WTC11 (cell line): ENCODE measurements around the gene MVK. TPM values are rescaled to one million over a fixed set of nuclear protein-coding genes. Genes with fewer than 3 reads are reported as not detected.

Experiments
- ATAC-seq: fragments of 200-7000 bp; cut with Tn5 transposase; 2 replicates; pipeline ENCODE4 v1.10.0; 2021; ENCODE audit warnings: mild to moderate bottlenecking, moderate library complexity
- CTCF ChIA-PET: fragments of 300-600 bp; sonication (Branson Sonifier 250); formaldehyde crosslinking; loops from one replicate; lab custom pipeline; 2021; ENCODE audit warnings: antibody characterized with exemption; lab: Charles Lee
- POLR2A ChIA-PET: fragments of 350-600 bp; sonication (Branson Sonifier 250); formaldehyde crosslinking; loops from one replicate; lab custom pipeline; 2021; ENCODE audit warnings: antibody characterized with exemption; lab: Charles Lee
- DNase-seq: peaks from one replicate; pipeline ENCODE4 v3.0.0; 2021; ENCODE audit warnings: low spot score
- H3K27ac Mint-ChIP-seq: 2 replicates; pipeline ENCODE4 v1.8.0; 2021; ENCODE audit warnings: mixed read lengths
- H3K27me3 Mint-ChIP-seq: 2 replicates; pipeline ENCODE4 v1.8.0; 2021; ENCODE audit warnings: low read depth, mild to moderate bottlenecking, moderate library complexity, mixed read lengths
- H3K36me3 Mint-ChIP-seq: 2 replicates; pipeline ENCODE4 v1.8.0; 2021; ENCODE audit warnings: mixed read lengths
- H3K4me1 Mint-ChIP-seq: 2 replicates; pipeline ENCODE4 v1.8.0; 2022; ENCODE audit warnings: mixed read lengths
- H3K4me3 Mint-ChIP-seq: 2 replicates; pipeline ENCODE4 v1.8.0; 2021; ENCODE audit warnings: mild to moderate bottlenecking, moderate library complexity, mixed read lengths
- H3K9me3 Mint-ChIP-seq: 2 replicates; pipeline ENCODE4 v1.8.0; 2021; ENCODE audit warnings: mixed read lengths
- CBFB ChIP-seq: sonication (generic); formaldehyde crosslinking; IDR thresholded peaks from 2 replicates; pipeline ENCODE4 v1.8.1; 2022; ENCODE audit warnings: mild to moderate bottlenecking, low read depth, missing genetic modification reagents
- EMX1 ChIP-seq: fragments of 250-450 bp; sonication (Bioruptor Pico); IDR thresholded peaks from 2 replicates; pipeline ENCODE4 v1.8.0; 2021; ENCODE audit warnings: mild to moderate bottlenecking
- IRF2 ChIP-seq: sonication (generic); formaldehyde crosslinking; IDR thresholded peaks from 2 replicates; pipeline ENCODE4 v1.8.0; 2022; ENCODE audit warnings: low read depth, missing genetic modification reagents, borderline replicate concordance
- MYBL2 ChIP-seq: sonication (generic); formaldehyde crosslinking; IDR thresholded peaks from 2 replicates; pipeline ENCODE4 v1.8.1; 2023; ENCODE audit warnings: mild to moderate bottlenecking, moderate library complexity, missing genetic modification reagents
- TEAD1 ChIP-seq: sonication (generic); formaldehyde crosslinking; IDR thresholded peaks from 2 replicates; pipeline ENCODE4 v1.8.0; 2022; ENCODE audit warnings: mild to moderate bottlenecking, missing genetic modification reagents
- ZNF138 ChIP-seq: sonication (generic); formaldehyde crosslinking; conservative IDR thresholded peaks from 2 replicates; pipeline ENCODE4 v1.8.1; 2022; ENCODE audit warnings: mild to moderate bottlenecking, moderate library complexity, missing genetic modification reagents
- ZNF232 ChIP-seq: sonication (generic); formaldehyde crosslinking; IDR thresholded peaks from 2 replicates; pipeline ENCODE4 v1.8.0; 2022; ENCODE audit warnings: mild to moderate bottlenecking, missing genetic modification reagents
- ZNF423 ChIP-seq: fragments of 250-450 bp; sonication (Bioruptor Pico); IDR thresholded peaks from 2 replicates; pipeline ENCODE4 v2.1.2; 2022; ENCODE audit warnings: mild to moderate bottlenecking, moderate library complexity
- total RNA-seq: library from RNA; stranded (reverse); gene quantifications from 3 replicates; pipeline ENCODE4 v1.2.3, GENCODE V29; 2021
- TF ChIP-seq, protein P1 (sequence below): sonication (generic); formaldehyde crosslinking; IDR thresholded peaks from 2 replicates; pipeline ENCODE4 v1.8.0; 2022; ENCODE audit warnings: mild to moderate bottlenecking, missing genetic modification reagents
- TF ChIP-seq, protein P2 (sequence below): fragments of 250-450 bp; sonication (Bioruptor Pico); IDR thresholded peaks from 2 replicates; pipeline ENCODE4 v2.1.2; 2022; ENCODE audit warnings: mild to moderate bottlenecking, moderate library complexity
- TF ChIP-seq, protein P3 (sequence below): sonication (generic); formaldehyde crosslinking; conservative IDR thresholded peaks from 2 replicates; pipeline ENCODE4 v1.8.1; 2023; ENCODE audit warnings: mild to moderate bottlenecking, low read depth, missing genetic modification reagents, moderate library complexity
- TF ChIP-seq, protein P4 (sequence below): sonication (generic); formaldehyde crosslinking; conservative IDR thresholded peaks from 2 replicates; pipeline ENCODE4 v1.8.1; 2022; ENCODE audit warnings: mild to moderate bottlenecking, missing genetic modification reagents
- TF ChIP-seq, protein P5 (sequence below): sonication (generic); formaldehyde crosslinking; IDR thresholded peaks from 2 replicates; pipeline ENCODE4 v1.8.1; 2022; ENCODE audit warnings: low read depth, missing genetic modification reagents, borderline replicate concordance

MVK gene
- total RNA-seq, 1 experiment from 2014 or later, result 13.2 TPM

DNA sequence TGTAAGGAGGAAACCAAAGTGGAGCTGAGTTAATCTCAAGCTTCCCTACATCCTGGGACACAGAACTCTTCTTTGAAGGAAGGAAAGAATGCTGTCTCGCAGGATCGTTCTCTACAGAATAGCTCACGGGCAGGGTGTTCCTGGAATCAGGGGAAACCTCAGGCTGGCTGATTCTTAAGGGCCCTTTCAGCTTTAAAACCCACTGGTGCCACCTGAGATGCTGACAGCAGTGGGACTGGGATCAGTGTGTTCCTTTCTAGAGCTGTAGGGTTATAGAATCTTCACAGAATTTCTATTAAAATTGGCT is 48.4 kb upstream of the MVK start:
- DNase-seq (no peak), ATAC-seq (no peak)
- H3K27ac Mint-ChIP-seq, result no peak overlapping the region
- TF ChIP-seq ZNF138 (CRISPR knock-in tag), result no peak
- TF ChIP-seq, protein P1, sequence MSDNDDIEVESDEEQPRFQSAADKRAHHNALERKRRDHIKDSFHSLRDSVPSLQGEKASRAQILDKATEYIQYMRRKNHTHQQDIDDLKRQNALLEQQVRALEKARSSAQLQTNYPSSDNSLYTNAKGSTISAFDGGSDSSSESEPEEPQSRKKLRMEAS (CRISPR knock-in tag), result no peak
- TF ChIP-seq, protein P2, sequence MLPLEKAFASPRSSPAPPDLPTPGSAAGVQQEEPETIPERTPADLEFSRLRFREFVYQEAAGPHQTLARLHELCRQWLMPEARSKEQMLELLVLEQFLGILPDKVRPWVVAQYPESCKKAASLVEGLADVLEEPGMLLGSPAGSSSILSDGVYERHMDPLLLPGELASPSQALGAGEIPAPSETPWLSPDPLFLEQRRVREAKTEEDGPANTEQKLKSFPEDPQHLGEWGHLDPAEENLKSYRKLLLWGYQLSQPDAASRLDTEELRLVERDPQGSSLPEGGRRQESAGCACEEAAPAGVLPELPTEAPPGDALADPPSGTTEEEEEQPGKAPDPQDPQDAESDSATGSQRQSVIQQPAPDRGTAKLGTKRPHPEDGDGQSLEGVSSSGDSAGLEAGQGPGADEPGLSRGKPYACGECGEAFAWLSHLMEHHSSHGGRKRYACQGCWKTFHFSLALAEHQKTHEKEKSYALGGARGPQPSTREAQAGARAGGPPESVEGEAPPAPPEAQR (CRISPR knock-in tag), result no peak
- TF ChIP-seq CBFB (CRISPR knock-in tag), result no peak
- TF ChIP-seq, protein P3, sequence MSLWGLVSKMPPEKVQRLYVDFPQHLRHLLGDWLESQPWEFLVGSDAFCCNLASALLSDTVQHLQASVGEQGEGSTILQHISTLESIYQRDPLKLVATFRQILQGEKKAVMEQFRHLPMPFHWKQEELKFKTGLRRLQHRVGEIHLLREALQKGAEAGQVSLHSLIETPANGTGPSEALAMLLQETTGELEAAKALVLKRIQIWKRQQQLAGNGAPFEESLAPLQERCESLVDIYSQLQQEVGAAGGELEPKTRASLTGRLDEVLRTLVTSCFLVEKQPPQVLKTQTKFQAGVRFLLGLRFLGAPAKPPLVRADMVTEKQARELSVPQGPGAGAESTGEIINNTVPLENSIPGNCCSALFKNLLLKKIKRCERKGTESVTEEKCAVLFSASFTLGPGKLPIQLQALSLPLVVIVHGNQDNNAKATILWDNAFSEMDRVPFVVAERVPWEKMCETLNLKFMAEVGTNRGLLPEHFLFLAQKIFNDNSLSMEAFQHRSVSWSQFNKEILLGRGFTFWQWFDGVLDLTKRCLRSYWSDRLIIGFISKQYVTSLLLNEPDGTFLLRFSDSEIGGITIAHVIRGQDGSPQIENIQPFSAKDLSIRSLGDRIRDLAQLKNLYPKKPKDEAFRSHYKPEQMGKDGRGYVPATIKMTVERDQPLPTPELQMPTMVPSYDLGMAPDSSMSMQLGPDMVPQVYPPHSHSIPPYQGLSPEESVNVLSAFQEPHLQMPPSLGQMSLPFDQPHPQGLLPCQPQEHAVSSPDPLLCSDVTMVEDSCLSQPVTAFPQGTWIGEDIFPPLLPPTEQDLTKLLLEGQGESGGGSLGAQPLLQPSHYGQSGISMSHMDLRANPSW (CRISPR knock-in tag), result no peak
- no peak for TF ChIP-seq IRF2 (CRISPR knock-in tag)
- no peaks in the 10 kb centered on the region for H3K27me3 Mint-ChIP-seq
- POLR2A ChIA-PET, result no interaction called here
- H3K36me3 Mint-ChIP-seq, result peaks cover 29% of the 10 kb centered on the region
- H3K9me3 Mint-ChIP-seq, result no peaks in the 10 kb centered on the region
- CTCF ChIA-PET, result no interaction called here
- H3K4me1 Mint-ChIP-seq, result peaks cover 8% of the 10 kb centered on the region
- H3K4me3 Mint-ChIP-seq, result no peak overlapping the region

DNA sequence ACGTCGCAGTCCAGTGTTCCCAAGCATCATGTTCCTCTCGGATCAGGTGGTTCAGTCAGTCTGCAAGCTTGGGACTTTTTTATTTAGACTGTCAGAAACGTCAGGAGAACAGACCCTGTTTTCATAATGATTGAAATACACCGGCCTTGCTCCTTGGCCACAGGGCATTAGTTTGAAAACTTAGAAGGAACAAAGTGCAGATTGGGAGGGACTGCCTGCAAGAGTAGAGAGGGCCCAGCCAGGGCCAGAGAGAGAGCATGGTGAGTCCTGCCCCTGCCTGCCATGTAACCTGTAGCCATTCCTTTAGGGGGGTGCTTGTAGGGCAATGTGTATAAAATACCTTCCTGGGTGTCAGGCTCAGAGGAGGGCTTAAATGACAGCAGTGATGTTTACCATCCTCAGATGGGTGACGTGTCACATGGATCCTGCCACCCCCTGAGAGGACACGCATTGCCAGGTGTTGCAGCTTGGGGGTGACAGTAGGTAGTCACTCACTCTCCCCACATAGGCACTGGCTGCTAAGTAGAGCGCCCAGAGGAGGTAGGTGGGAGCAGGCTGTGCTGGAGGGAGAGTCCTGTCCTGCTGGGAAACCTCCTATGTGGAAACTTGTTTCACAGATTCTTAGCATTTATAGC is 46.0 kb upstream of the MVK start:
- Mint-ChIP-seq H3K27me3 (no peaks in the 10 kb centered on the region), H3K36me3 (peaks cover 22% of the 10 kb centered on the region), H3K9me3 (no peaks in the 10 kb centered on the region), H3K4me1 (peaks cover 8% of the 10 kb centered on the region), H3K4me3 (no peak overlapping the region)
- CTCF ChIA-PET, result no interaction called here
- no peak for ATAC-seq
- TF ChIP-seq MYBL2 (CRISPR knock-in tag) (no peak), ZNF423 (CRISPR knock-in tag) (no peak)
- TF ChIP-seq, all 79 proteins: peak for 0
- H3K27ac Mint-ChIP-seq, result no peak overlapping the region
- POLR2A ChIA-PET, result no interaction called here
- DNase-seq, result no peak

DNA sequence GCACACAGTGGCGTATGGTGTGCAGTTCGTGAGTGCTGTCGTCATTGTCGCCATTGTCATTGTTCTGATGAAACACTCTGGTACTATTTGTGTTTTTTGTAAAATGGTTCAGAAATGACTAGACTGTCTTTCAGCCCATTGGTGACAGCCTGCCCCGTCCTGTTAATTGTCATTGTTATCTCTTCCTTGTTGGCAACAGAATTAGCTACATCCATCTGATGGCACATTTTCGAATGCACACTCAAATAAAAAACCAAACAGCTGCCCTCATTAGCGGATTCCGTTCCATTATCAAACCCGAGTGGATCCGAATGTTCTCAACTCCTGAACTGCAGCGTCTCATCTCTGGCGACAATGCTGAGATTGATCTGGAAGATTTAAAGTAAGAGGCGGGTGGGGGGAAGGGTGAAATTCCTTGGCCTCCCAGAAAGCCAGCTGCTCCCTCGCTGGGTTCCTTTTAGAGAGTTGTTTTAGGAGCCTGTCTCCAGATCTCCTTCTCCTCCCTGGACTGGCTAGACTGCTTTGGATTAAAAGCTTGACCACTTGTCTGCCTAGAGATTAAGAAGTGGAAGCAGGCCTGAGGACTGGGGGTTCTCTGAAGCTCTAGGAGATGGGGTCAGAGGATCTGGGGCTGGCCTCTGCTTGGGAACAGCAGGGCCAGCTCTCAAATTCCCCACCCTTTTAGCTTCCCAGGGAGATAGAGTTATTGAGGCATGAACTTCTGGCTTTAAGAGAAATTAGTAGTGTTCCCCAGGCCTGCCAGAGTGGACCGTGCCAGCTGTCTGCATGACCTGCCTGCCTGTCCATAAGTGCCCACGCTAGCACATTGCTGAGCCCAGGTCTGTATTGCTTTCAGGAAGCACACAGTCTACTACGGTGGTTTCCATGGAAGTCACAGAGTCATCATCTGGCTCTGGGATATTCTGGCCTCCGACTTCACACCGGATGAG is 43.6 kb upstream of the MVK start:
- H3K9me3 Mint-ChIP-seq, result no peaks in the 10 kb centered on the region
- no peak overlapping the region for H3K4me3 Mint-ChIP-seq
- peaks cover 8% of the 10 kb centered on the region for H3K4me1 Mint-ChIP-seq
- ATAC-seq (no peak), DNase-seq (no peak)
- peaks cover 25% of the 10 kb centered on the region for H3K36me3 Mint-ChIP-seq
- TF ChIP-seq, protein P4, sequence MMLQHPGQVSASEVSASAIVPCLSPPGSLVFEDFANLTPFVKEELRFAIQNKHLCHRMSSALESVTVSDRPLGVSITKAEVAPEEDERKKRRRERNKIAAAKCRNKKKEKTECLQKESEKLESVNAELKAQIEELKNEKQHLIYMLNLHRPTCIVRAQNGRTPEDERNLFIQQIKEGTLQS (CRISPR knock-in tag), result no peak
- TF ChIP-seq ZNF232 (CRISPR knock-in tag) (no peak), TEAD1 (CRISPR knock-in tag) (no peak), EMX1 (CRISPR knock-in tag) (no peak)
- TF ChIP-seq, protein P5, sequence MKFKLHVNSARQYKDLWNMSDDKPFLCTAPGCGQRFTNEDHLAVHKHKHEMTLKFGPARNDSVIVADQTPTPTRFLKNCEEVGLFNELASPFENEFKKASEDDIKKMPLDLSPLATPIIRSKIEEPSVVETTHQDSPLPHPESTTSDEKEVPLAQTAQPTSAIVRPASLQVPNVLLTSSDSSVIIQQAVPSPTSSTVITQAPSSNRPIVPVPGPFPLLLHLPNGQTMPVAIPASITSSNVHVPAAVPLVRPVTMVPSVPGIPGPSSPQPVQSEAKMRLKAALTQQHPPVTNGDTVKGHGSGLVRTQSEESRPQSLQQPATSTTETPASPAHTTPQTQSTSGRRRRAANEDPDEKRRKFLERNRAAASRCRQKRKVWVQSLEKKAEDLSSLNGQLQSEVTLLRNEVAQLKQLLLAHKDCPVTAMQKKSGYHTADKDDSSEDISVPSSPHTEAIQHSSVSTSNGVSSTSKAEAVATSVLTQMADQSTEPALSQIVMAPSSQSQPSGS, result no peak
- ChIA-PET CTCF (interaction anchor here (0.9 to 1.6 kb wide), 3 partner anchors 11 to 102 kb away, joined by 3 to 9 read pairs (median 3); no protein-coding TSS in a partner anchor), POLR2A (no interaction called here)
- H3K27ac Mint-ChIP-seq, result peak overlapping the region; percentile 71; the same call in 1 of the 2 replicates
- no peaks in the 10 kb centered on the region for H3K27me3 Mint-ChIP-seq
